ENCODE measurements around the gene NT5M. TPM values are rescaled to one million over a fixed set of nuclear protein-coding genes. Genes with fewer than 3 reads are reported as not detected.
"Not testable (repeated sequence)": the region's sequence is repeated elsewhere in the genome, so short reads cannot be mapped to it uniquely, and the experiment has no call there.

The NT5M gene
- polyA plus RNA-seq, 2 of the 4 experiments (the other 2 are of a cell fraction) = 5.3 to 5.9 TPM

DNA sequence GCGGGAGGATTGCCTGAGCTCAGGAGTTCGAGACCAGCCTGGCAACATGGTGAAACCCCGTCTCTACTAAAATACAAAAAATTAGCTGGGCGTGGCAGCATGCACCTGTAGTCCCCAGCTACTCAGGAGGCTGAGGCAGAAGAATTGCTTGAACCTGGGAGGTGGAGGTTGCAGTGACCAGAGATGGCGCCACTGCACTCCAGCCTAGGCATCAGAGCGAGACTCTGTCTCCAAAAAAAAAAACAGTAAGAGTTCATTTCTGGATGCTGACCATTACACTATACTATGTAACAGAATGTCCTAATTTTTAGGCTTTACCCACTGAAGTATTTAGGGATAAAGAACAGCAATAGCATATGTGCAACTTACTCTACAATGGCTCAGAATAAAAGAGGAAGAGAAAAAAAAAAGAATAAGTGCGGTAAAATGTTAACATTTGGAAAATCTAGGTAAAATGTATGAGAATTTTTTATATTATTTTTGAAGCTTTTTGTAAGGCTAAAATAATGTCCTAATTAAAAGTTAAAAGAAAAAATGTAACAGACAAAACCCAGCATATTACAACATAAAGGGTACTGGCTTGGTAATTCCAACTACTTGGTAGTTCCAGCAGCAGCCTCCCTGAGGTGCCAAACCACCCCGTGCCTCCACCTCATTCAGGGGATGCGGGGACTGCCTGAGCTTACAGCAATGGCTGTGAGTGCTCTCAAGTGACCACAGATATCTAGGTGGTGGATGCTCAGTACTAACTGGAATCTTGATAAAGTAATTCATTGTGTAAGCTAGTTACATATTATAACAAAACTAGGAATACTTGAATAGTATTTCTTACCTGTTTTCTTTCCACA is 33.0 kb upstream of the NT5M start:
- TF ChIP-seq ZC3H11A (IDR thresholded peaks at IDR 0.05) (no peak), RAD21 (conservative IDR thresholded peaks at IDR 0.05 in 1 of 2, IDR thresholded peaks at IDR 0.05 in 1 of 2) (peak in 1 of 2 experiments; percentile 35; a peak in 2 of 5 replicates), GATA3 (IDR thresholded peaks at IDR 0.05; ENCODE audit: borderline replicate concordance) (no peak), SREBF2 (IDR thresholded peaks at IDR 0.05) (no peak), KDM1A (IDR thresholded peaks at IDR 0.05; ENCODE audit: low read depth) (no peak), ESRRA (IDR thresholded peaks at IDR 0.05; ENCODE audit: borderline replicate concordance, low read length) (no peak), MAFK (IDR thresholded peaks at IDR 0.05; ENCODE audit: partially characterized antibody) (no peak), ZSCAN20 (CRISPR knock-in tag; IDR thresholded peaks at IDR 0.05) (no peak)
- TF ChIP-seq, protein P1, sequence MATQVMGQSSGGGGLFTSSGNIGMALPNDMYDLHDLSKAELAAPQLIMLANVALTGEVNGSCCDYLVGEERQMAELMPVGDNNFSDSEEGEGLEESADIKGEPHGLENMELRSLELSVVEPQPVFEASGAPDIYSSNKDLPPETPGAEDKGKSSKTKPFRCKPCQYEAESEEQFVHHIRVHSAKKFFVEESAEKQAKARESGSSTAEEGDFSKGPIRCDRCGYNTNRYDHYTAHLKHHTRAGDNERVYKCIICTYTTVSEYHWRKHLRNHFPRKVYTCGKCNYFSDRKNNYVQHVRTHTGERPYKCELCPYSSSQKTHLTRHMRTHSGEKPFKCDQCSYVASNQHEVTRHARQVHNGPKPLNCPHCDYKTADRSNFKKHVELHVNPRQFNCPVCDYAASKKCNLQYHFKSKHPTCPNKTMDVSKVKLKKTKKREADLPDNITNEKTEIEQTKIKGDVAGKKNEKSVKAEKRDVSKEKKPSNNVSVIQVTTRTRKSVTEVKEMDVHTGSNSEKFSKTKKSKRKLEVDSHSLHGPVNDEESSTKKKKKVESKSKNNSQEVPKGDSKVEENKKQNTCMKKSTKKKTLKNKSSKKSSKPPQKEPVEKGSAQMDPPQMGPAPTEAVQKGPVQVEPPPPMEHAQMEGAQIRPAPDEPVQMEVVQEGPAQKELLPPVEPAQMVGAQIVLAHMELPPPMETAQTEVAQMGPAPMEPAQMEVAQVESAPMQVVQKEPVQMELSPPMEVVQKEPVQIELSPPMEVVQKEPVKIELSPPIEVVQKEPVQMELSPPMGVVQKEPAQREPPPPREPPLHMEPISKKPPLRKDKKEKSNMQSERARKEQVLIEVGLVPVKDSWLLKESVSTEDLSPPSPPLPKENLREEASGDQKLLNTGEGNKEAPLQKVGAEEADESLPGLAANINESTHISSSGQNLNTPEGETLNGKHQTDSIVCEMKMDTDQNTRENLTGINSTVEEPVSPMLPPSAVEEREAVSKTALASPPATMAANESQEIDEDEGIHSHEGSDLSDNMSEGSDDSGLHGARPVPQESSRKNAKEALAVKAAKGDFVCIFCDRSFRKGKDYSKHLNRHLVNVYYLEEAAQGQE (IDR thresholded peaks at IDR 0.05) = no peak
- TF ChIP-seq, protein P2, sequence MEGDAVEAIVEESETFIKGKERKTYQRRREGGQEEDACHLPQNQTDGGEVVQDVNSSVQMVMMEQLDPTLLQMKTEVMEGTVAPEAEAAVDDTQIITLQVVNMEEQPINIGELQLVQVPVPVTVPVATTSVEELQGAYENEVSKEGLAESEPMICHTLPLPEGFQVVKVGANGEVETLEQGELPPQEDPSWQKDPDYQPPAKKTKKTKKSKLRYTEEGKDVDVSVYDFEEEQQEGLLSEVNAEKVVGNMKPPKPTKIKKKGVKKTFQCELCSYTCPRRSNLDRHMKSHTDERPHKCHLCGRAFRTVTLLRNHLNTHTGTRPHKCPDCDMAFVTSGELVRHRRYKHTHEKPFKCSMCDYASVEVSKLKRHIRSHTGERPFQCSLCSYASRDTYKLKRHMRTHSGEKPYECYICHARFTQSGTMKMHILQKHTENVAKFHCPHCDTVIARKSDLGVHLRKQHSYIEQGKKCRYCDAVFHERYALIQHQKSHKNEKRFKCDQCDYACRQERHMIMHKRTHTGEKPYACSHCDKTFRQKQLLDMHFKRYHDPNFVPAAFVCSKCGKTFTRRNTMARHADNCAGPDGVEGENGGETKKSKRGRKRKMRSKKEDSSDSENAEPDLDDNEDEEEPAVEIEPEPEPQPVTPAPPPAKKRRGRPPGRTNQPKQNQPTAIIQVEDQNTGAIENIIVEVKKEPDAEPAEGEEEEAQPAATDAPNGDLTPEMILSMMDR (IDR thresholded peaks at IDR 0.05) = peak; percentile 48
- ChIA-PET CTCF (interaction anchor here (0.6 to 4.9 kb wide), 19 partner anchors 8 to 184 kb away, joined by 3 to 15 read pairs (median 3); partner anchors contain the start of gene COPS3), POLR2A (interaction anchor here (0.7 kb wide), 1 partner anchor 8 kb away, joined by 3 read pairs; no protein-coding TSS in a partner anchor)
- peak in 1 of 2 experiments; percentile 46 for DNase-seq (ENCODE audit: low read depth in 1 of 2, low spot score in 1 of 2)
- H3K27ac ChIP-seq = no peak overlapping the region
- no peaks in the 10 kb centered on the region for H3K4me1 ChIP-seq
- H3K9me3 ChIP-seq = no peaks in the 10 kb centered on the region
- H3K4me2 ChIP-seq = no peak overlapping the region
- 78% methylated on average over 9 of the region's 9 CpGs for WGBS (ENCODE audit: missing lambda C conversion rate)
- no peak overlapping the region for H3K4me3 ChIP-seq
- peak; percentile 59 to 78; a peak in 4 of 6 replicates for ATAC-seq
- no peak for FAIRE-seq

DNA sequence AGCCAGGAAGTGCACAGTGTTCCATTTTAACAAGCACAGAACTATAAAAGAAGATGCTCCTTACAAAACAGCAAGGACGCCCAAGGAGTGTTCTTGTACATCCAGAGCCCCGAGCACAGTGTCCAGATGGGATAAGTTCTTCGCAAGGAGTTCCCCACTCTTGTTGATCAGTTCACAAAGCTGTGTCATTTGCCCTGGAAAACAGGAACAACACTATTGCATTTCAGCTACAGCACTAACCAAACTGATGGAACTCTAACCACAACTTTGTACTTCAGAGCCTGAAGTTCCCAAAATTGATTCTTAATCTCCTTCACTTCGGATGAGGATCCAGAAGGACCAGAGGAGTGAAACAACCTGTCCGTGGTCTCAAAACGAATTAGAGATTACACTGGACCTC is 27.2 kb upstream of the NT5M start:
- DNase-seq (ENCODE audit: low read depth in 1 of 2, low spot score in 1 of 2) (no peak), ATAC-seq (no peak), FAIRE-seq (no peak)
- POLR2A ChIA-PET = no interaction called here
- H3K27ac ChIP-seq = no peak overlapping the region
- TF ChIP-seq HDAC2 (IDR thresholded peaks at IDR 0.05) (no peak), KDM5A (IDR thresholded peaks at IDR 0.05) (no peak)
- 87% methylated on average over 6 of the region's 6 CpGs for whole genome bisulfite sequencing (ENCODE audit: missing lambda C conversion rate)
- H3K4me2 ChIP-seq = no peak overlapping the region
- CTCF ChIA-PET = interaction anchor here (0.6 to 2.0 kb wide), 6 partner anchors 11 to 1016 kb away, joined by 3 to 7 read pairs (median 4); partner anchors contain the start of gene PEMT
- H3K4me1 ChIP-seq = peaks cover 16% of the 10 kb centered on the region; the same call in 2 of the 3 replicates
- H3K4me3 ChIP-seq = no peak overlapping the region
- H3K9me3 ChIP-seq = no peaks in the 10 kb centered on the region

DNA sequence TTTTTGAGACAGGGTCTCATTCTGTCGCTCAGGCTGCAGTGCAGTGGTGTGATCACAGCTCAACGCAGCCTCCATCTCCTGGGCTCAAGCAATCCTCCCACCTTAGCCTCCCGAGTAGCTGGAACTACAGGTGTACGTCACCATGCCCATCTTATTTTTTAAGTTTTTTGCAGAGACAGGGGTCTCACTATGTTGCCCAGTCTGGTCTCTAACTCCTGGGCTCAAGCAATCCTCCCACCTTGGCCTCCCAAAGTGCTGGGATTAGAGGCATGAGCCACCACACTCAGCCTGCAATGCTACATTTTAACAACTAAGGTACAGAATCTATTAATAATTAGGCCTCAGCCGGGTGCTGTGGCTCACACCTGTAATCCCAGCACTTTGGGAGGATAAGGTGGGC is 25.7 kb upstream of the NT5M start:
- WGBS (ENCODE audit: missing lambda C conversion rate) = 91% methylated on average over 5 of the region's 5 CpGs
- ATAC-seq; POLR2A ChIA-PET; FAIRE-seq; H3K27ac ChIP-seq; H3K4me2 ChIP-seq; H3K9me3 ChIP-seq; DNase-seq (ENCODE audit: low read depth in 1 of 2, low spot score in 1 of 2); H3K4me3 ChIP-seq: not testable (repeated sequence)
- H3K4me1 ChIP-seq = peaks cover 20% of the 10 kb centered on the region; the same call in 2 of the 3 replicates
- CTCF ChIA-PET = interaction anchor here (1.1 to 2.4 kb wide), 4 partner anchors 7 to 35 kb away, joined by 3 to 8 read pairs (median 4); no protein-coding TSS in a partner anchor
